RWPE1 (cell line): ENCODE data around the gene SSH3.

ENCODE experiments used
- CTCF ChIA-PET: fragments of 350-600 bp; sonication (Branson Sonifier 250); formaldehyde crosslinking; extraction: SDS; loops from one replicate; lab custom pipeline; 2021; lab: Yijun Ruan, JAX
- POLR2A ChIA-PET: fragments of 400-600 bp; formaldehyde crosslinking; extraction: SDS; loops from one replicate; lab custom pipeline; 2020; ENCODE audit warnings: antibody characterized with exemption; ENCODE audit not compliant: low non-redundant PET; lab: Yijun Ruan, JAX
- DNase-seq: peaks from one replicate; pipeline ENCODE4 v3.0.0; 2012; ENCODE audit warnings: low spot score
- H3K27ac ChIP-seq: fragments of 450-650 bp; 2 replicates; pipeline ENCODE4 v1.5.1; 2017
- TF ChIP-seq, protein P1 (sequence below): fragments of 450-650 bp; conservative IDR thresholded peaks from 2 replicates; pipeline ENCODE4 v1.5.1; 2017; ENCODE audit warnings: low read depth, mild to moderate bottlenecking

Gene SSH3

DNA sequence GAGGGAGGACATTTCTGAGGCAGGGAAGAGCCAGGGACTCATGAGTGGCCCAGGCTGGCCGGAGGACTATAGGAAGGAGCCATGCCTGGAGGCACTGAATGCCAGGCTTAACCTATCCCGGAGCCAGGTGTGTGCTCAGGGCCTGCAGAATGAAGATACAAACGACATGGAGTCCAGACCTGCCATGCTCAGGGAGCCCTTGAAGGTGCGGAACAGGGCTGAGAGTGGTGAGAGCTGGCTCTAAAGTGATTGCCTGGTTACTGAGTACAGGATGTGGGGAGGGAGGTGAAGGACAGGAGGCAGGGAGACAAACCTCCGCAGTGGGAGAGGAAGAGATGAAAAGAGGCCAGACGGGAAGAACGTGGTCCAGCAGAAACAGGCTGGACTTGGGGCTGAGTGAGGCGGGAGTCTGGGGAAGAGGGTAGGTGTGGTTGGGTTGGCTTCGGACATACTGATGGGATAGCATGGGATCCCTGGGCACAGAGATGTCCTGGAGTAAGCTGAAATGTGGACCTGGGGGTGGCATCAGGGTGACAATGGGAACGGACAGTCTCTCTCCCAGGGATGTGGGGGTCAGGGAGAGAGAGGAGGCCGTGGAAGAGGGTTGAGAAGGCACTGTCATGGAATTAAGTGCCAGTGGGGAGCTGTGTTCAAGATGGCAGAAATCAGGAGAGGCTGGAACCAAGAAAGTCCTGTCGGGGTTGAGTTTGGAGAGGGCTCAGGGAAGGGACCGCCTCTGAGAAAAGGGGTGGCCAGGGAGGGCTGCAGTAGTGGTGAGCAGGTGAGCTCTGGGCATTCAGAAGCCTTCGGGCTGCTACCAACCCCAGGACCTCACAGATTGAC, 15.8 kb upstream of the SSH3 start:
- TF ChIP-seq, protein P1, sequence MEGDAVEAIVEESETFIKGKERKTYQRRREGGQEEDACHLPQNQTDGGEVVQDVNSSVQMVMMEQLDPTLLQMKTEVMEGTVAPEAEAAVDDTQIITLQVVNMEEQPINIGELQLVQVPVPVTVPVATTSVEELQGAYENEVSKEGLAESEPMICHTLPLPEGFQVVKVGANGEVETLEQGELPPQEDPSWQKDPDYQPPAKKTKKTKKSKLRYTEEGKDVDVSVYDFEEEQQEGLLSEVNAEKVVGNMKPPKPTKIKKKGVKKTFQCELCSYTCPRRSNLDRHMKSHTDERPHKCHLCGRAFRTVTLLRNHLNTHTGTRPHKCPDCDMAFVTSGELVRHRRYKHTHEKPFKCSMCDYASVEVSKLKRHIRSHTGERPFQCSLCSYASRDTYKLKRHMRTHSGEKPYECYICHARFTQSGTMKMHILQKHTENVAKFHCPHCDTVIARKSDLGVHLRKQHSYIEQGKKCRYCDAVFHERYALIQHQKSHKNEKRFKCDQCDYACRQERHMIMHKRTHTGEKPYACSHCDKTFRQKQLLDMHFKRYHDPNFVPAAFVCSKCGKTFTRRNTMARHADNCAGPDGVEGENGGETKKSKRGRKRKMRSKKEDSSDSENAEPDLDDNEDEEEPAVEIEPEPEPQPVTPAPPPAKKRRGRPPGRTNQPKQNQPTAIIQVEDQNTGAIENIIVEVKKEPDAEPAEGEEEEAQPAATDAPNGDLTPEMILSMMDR = no peak
- DNase-seq = no peak
- POLR2A ChIA-PET = no interaction called here
- CTCF ChIA-PET = interaction anchor here (0.6 to 2.7 kb wide), 3 partner anchors 17 to 95 kb away, joined by 4 to 13 read pairs (median 9); no protein-coding TSS in a partner anchor
- peak overlapping the region; percentile 98 for H3K27ac ChIP-seq

DNA sequence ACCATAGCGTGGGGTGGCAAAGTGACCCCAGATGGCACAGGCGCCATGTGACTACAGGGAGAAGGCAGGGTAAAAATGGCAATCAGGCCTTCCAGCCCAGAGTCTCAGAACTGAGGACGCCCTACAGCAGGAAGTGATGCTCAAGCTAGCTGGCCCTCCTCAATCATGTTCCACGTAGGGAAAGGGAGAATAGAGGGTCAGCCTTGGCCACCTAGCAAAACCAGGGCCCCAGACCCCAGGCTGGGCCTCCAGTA, 15.2 kb upstream of the SSH3 start:
- ChIA-PET POLR2A (no interaction called here), CTCF (interaction anchor here (2.7 kb wide), 1 partner anchor 29 kb away, joined by 13 read pairs; no protein-coding TSS in a partner anchor)
- no peak for DNase-seq
- TF ChIP-seq, protein P1 = no peak
- peak overlapping the region; percentile 98 for H3K27ac ChIP-seq

DNA sequence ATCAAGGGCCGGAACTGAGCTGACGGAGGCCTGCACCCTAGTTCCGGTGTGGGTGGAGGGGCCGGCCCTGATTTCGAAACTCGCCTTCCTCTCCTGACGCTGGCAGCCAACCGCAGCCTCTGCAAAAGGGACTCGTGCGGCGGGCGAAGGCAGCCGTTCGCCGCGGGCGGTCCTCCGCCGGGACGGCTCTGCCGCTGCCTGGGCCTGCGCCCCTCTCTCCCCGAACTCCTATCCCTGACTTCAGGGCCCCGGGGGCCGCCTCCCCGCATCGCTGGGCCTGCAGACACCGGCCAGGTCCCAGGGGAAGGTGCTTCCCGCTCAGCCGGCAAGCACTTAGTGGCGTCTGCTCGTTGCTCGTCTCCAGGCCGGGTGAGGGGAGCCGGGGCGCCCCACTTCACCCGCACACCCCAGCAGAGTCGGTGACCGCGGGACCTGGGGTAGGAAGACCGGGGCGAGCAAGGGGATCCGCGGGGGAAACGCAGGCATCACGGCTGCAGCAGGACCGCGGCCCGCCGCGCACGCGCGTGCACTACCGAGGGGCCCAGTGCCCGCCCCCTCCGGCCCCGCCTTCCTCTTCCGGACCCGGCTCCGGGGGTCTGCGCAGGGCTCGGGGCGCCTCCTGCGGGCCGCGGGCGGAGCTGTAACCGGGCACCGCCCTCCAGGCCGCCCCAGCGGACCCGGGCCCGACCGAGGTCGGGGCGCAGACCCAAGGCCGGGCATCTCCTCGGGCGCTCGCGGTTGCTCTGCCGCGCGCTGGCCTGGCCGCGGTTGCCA, 14.7 kb upstream of the SSH3 start:
- ChIA-PET CTCF (interaction anchor here (1.7 to 2.7 kb wide), 2 partner anchors 14 to 29 kb away, joined by 8 to 13 read pairs; partner anchors contain the start of gene SSH3), POLR2A (interaction anchor here (0.6 to 1.4 kb wide), 2 partner anchors 14 to 49 kb away, joined by 3 to 5 read pairs; partner anchors contain the start of gene SSH3)
- DNase-seq = peak; percentile 71
- TF ChIP-seq, protein P1 = peak; percentile 30
- H3K27ac ChIP-seq = peak overlapping the region; percentile 98

DNA sequence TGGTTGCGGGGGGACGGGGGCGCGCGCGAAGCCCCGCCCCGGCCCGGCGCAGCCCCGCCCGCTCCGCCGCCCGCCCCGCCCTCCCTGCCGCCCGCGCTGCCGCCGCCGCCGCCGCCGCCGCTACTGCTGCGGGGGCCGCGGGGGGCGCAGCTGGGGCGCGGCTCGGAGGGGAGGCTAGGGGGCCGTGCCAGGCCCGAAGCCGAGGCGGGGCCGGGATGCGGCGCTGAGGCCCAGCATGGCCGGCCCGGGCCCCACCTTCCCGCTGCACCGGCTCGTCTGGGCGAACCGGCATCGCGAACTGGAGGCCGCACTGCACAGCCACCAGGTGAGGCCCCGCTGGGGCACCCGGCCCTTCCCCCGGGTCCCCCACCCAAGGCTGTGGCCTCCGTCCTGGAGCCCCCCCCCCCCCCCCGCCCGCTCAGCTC, 14.1 kb upstream of the SSH3 start, which contains the start of gene ANKRD13D:
Gene ANKRD13D, plus strand, starts transcription at position 78 of the 425 bp plus-strand sequence. Its CDS starts 158 bp downstream, at position 236.
- peak within 1 kb of the TSS; percentile 98 for H3K27ac ChIP-seq
- peak; percentile 74 for DNase-seq
- TF ChIP-seq, protein P1 = peak; percentile 15
- ChIA-PET POLR2A (interaction anchor here (0.6 to 1.4 kb wide), 2 partner anchors 14 to 50 kb away, joined by 3 to 5 read pairs; partner anchors contain the start of gene SSH3), CTCF (interaction anchor here (1.7 to 2.7 kb wide), 2 partner anchors 13 to 28 kb away, joined by 8 to 13 read pairs; partner anchors contain the start of gene SSH3)

DNA sequence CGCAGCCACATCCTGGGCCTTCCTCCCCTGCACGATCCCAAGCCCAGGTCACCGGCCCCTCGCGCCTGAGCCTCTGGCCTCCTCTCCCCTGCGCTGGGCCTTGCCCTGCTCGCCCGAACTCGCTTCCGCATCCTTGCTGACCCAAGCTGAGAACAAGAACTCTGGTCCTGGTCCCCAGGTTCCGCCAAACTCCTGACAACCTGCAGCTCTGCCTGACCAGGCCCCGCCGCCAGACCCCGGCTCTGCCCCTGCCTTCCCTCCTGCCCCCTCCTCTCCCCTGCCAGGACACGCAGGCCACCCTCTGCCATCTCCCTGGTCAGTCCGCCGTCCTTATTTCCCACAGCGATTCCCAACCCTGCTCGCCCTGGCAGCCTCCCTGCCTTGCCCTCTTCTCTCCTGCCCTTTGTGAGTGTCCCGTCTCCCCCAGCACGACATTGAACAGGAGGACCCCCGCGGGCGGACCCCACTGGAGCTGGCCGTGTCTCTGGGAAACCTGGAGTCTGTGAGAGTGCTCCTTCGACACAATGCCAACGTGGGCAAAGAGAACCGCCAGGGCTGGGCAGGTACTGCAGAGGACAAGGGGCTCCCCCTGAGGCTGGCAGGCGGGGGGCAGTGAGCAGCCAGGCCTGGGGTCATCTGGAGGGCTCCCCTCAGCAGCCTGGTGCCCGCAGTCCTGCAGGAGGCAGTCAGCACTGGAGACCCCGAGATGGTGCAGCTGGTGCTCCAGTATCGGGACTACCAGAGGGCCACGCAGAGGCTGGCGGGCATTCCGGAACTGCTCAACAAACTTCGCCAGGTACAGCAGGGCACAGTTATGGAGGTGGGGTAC, 13.5 kb upstream of the SSH3 start:
- ChIA-PET CTCF (interaction anchor here (1.7 to 2.7 kb wide), 2 partner anchors 13 to 28 kb away, joined by 8 to 13 read pairs; partner anchors contain the start of gene SSH3), POLR2A (interaction anchor here (1.4 kb wide), 1 partner anchor 13 kb away, joined by 5 read pairs; the partner anchor contains the start of gene SSH3)
- DNase-seq = no peak
- H3K27ac ChIP-seq = peak overlapping the region; percentile 98
- TF ChIP-seq, protein P1 = no peak
